Neutrophil (primary cell): ENCODE measurements around the gene TSHZ2.

Experiments used
- H3K27ac ChIP-seq: fragments of 200-600 bp; sonication (generic); 2 replicates; pipeline ENCODE4 v1.5.1; 2016; ENCODE audit warnings: mild to moderate bottlenecking, moderate library complexity
- H3K27me3 ChIP-seq: fragments of 200-600 bp; sonication (generic); 2 replicates; pipeline ENCODE4 v1.6.0; 2016; ENCODE audit warnings: mild to moderate bottlenecking
- H3K36me3 ChIP-seq: fragments of 200-600 bp; sonication (generic); 2 replicates; pipeline ENCODE4 v1.5.1; 2017
- H3K4me1 ChIP-seq, 2 experiments: fragments of 200-600 bp in 1 of 2; sonication (generic) in 1 of 2; 1 replicate in 1 of 2; 2 replicates in 1 of 2; pipeline versions ENCODE4 v1.5.1 to v1.6.1; 2013 to 2016; ENCODE audit warnings: low read depth in 1 of 2, low read length in 1 of 2, mild to moderate bottlenecking in 1 of 2, moderate library complexity in 1 of 2; ENCODE audit not compliant: control insufficient read depth in 1 of 2, insufficient read depth in 1 of 2
- H3K4me3 ChIP-seq, 2 experiments: fragments of 200-600 bp in 1 of 2; sonication (generic) in 1 of 2; 1 replicate in 1 of 2; 2 replicates in 1 of 2; pipeline ENCODE4 v1.5.1; 2013 to 2016; ENCODE audit warnings: low read depth in 1 of 2, low read length in 1 of 2, mild to moderate bottlenecking in 1 of 2, moderate library complexity in 1 of 2
- H3K9me3 ChIP-seq: fragments of 200-600 bp; sonication (generic); 2 replicates; pipeline ENCODE4 v1.5.1; 2016
- TF ChIP-seq, protein P1 (sequence below): fragments of 200-600 bp; sonication (generic); IDR thresholded peaks from 2 replicates; pipeline ENCODE4 v1.5.1; 2016; ENCODE audit warnings: antibody characterized with exemption

Gene TSHZ2

DNA sequence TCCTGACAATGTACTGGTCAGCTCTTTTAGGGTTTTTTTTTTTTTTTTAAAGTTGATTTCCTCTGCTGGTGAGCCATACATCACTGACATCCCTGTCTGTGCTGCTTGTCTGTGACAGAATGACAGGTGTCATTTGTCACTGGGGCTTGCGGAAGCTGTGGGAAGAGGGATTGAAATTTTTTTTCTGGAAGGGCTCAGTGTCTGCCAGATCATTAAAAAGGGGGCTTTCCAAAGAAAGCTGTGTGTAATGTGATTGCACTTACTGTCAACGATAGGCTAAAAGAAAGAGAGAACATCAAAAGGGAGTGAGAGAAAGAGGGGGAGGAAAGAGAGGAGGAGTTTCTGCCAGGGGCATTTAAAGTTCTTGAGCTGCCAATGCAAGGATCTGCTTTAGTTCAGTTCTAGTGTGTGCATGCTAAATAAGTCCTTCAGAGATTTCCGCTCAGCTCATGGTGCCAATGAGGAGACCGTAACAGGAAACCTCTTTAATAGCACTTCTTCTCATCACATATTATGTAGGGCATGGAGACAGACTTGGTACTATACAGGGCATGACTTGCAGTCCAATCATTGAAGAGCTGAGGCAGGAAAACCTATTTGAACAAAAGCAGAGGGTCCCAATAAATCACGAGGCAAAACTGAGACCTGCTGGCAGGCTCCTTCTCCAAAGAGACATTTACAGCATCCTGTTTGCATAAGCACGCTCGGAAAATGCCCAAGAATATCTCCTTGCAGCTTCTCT, 177.2 kb downstream of the TSHZ2 start:
- Histone ChIP-seq H3K4me3 (no peak overlapping the region), H3K36me3 (no peaks in the 10 kb centered on the region), H3K27me3 (peaks cover 85% of the 10 kb centered on the region), H3K9me3 (no peaks in the 10 kb centered on the region), H3K27ac (no peak overlapping the region), H3K4me1 (no peaks in the 10 kb centered on the region)
- TF ChIP-seq, protein P1, sequence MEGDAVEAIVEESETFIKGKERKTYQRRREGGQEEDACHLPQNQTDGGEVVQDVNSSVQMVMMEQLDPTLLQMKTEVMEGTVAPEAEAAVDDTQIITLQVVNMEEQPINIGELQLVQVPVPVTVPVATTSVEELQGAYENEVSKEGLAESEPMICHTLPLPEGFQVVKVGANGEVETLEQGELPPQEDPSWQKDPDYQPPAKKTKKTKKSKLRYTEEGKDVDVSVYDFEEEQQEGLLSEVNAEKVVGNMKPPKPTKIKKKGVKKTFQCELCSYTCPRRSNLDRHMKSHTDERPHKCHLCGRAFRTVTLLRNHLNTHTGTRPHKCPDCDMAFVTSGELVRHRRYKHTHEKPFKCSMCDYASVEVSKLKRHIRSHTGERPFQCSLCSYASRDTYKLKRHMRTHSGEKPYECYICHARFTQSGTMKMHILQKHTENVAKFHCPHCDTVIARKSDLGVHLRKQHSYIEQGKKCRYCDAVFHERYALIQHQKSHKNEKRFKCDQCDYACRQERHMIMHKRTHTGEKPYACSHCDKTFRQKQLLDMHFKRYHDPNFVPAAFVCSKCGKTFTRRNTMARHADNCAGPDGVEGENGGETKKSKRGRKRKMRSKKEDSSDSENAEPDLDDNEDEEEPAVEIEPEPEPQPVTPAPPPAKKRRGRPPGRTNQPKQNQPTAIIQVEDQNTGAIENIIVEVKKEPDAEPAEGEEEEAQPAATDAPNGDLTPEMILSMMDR, result no peak

DNA sequence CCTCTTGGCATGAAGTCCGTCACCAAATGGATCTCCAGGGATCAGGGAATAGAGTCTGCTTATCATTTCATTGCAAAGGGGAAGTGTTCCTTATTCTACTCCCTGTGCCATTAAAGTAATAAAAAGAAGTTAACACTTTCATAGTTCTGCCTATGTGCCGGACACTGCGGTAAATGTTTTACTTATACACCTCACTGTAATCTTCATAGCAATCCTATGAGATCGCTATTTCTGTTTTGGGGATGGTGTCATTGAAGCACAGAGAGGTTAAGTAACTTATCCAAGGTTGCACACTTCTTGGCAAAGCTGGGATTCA, 177.7 kb downstream of the TSHZ2 start:
- H3K36me3 ChIP-seq, result no peaks in the 10 kb centered on the region
- H3K4me1 ChIP-seq, result no peaks in the 10 kb centered on the region
- no peak overlapping the region for H3K27ac ChIP-seq
- H3K27me3 ChIP-seq, result peaks cover 88% of the 10 kb centered on the region
- H3K9me3 ChIP-seq, result no peaks in the 10 kb centered on the region
- no peak overlapping the region for H3K4me3 ChIP-seq
- TF ChIP-seq, protein P1, result no peak

DNA sequence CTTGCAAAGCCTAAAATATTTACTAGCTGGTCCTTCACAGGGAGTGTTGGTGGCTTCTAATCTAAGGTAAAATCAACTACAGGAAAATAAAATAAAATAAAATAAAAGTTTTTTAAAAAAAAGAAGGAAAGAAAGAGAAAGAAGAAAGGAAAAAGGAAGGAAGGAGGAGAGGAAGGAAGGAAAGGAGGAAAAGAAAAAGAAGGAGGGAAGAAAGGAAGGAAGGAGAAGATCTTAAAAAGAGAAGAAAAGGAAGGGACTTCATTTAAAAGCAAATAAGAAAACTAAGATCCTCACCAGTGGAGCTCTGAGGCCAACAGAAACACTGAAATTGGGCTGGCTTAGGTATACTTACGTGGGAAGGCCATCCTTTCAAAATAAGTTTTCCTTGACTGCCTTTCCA, 178.4 kb downstream of the TSHZ2 start:
- Histone ChIP-seq H3K36me3 (no peaks in the 10 kb centered on the region), H3K9me3 (no peaks in the 10 kb centered on the region), H3K27ac (no peak overlapping the region), H3K27me3 (peaks cover 86% of the 10 kb centered on the region), H3K4me1 (no peaks in the 10 kb centered on the region), H3K4me3 (no peak overlapping the region)
- TF ChIP-seq, protein P1, result no peak

DNA sequence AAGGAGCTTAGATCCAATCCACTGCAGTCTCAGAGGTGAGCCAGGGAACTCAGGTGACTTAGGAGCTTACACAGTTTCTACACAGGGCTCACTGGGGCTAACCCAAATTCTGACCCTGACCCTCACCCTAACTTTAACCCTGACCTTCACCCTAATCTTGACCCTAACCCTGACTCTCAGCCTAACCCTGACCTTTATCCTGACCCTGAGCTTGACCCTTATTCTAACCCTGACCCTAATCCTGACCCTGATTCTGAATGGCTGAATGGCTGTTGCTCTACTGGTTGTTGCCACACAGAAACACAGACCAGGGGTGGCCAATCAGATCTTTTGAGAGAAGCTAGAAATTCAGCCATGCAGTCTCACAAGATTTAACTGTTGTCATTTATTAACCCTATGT, 180.1 kb downstream of the TSHZ2 start:
- no peaks in the 10 kb centered on the region for H3K4me1 ChIP-seq
- no peaks in the 10 kb centered on the region for H3K36me3 ChIP-seq
- peaks cover 85% of the 10 kb centered on the region for H3K27me3 ChIP-seq
- TF ChIP-seq, protein P1, result no peak
- H3K27ac ChIP-seq, result no peak overlapping the region
- H3K9me3 ChIP-seq, result no peaks in the 10 kb centered on the region
- no peak overlapping the region for H3K4me3 ChIP-seq

DNA sequence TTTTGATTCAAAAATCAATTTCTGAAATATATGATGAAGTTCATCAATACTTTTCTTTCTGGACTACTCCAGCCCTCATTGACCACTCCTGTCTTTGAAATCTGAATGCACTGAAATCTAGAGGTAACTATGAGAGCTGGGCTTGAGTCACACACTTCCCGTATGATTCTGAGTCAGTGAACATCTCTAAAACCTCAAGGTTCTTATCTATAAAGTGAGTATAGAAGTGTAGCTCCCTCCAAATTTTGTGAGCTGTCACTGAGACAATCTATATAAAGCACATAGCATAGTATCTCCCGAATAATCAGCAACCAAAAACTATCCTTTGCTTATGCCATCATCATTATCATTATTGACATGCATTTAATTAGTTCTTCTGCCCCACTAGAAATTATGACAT, 182.4 kb downstream of the TSHZ2 start:
- Histone ChIP-seq H3K36me3 (no peaks in the 10 kb centered on the region), H3K4me3 (no peak overlapping the region), H3K27ac (no peak overlapping the region), H3K27me3 (peaks cover 63% of the 10 kb centered on the region), H3K4me1 (no peaks in the 10 kb centered on the region), H3K9me3 (no peaks in the 10 kb centered on the region)
- TF ChIP-seq, protein P1, result no peak
